A549 (cell line): Measurements from ENCODE around the gene CYP19A1.

ENCODE experiments used
- CHD4 ChIP-seq: fragments of 200-600 bp; sonication (generic); IDR thresholded peaks from 2 replicates; pipeline ENCODE4 v1.6.1; 2016; ENCODE audit warnings: antibody characterized with exemption, mild to moderate bottlenecking, borderline replicate concordance
- TF ChIP-seq, protein P1 (sequence below): fragments of >200 bp; sonication (Bioruptor Twin); formaldehyde crosslinking; IDR thresholded peaks from 3 replicates; pipeline ENCODE4 v1.5.1; 2016

DNA sequence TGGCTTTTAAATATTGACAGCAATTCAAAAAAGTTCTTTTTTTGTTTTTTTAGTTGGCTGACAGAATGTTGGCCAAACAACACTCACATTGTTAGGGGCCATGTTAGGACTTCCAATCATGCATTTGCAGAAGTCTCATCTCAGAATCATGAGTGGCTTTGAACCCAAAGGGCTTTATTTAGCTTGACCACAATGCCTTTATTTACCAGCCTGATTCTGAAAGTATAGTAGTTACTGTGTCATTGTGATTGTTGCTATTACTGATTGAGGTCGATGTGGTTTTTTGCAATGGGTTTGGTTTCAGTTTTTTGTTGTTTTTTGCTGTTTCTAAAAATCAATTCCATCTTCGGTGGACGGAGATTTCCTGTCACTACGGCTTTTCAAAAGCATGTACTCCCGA lies 10.3 kb upstream of the CYP19A1 start:
- TF ChIP-seq CHD4, result no peak
- TF ChIP-seq, protein P1, sequence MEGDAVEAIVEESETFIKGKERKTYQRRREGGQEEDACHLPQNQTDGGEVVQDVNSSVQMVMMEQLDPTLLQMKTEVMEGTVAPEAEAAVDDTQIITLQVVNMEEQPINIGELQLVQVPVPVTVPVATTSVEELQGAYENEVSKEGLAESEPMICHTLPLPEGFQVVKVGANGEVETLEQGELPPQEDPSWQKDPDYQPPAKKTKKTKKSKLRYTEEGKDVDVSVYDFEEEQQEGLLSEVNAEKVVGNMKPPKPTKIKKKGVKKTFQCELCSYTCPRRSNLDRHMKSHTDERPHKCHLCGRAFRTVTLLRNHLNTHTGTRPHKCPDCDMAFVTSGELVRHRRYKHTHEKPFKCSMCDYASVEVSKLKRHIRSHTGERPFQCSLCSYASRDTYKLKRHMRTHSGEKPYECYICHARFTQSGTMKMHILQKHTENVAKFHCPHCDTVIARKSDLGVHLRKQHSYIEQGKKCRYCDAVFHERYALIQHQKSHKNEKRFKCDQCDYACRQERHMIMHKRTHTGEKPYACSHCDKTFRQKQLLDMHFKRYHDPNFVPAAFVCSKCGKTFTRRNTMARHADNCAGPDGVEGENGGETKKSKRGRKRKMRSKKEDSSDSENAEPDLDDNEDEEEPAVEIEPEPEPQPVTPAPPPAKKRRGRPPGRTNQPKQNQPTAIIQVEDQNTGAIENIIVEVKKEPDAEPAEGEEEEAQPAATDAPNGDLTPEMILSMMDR, result no peak
